Measurements from ENCODE around the gene HTR3B.

GRCh38 chr11:113956986-113957385, 52.4 kb downstream of the HTR3B start:
- TF ChIP-seq CTCF (conservative IDR thresholded peaks at IDR 0.05 in 1 of 2, IDR thresholded peaks at IDR 0.05 in 1 of 2; ENCODE audit: extremely low read depth in 1 of 2, insufficient read depth in 1 of 2, low read depth in 1 of 2, low read length in 2 of 2): no peak
- TF ChIP-seq EZH2 (IDR thresholded peaks at IDR 0.05; ENCODE audit: borderline replicate concordance, low read length): no peak

All from mammary epithelial cell (primary cell).